HG03066 (cell line): Measurements from ENCODE around the gene EEF2KMT.
"Not testable (repeated sequence)": the region's sequence is repeated elsewhere in the genome, so short reads cannot be mapped to it uniquely, and the experiment has no call there.

Experiments
- ATAC-seq: cut with Tn5 transposase; IDR thresholded peaks from one replicate; pipeline ENCODE4 v1.9.1; 2021; ENCODE audit warnings: low read depth; ENCODE audit not compliant: unreplicated experiment

Gene EEF2KMT

GRCh38 chr16:5097470-5098220 lies at the start of gene EEF2KMT:
EEF2KMT (minus strand) TSS chr16:5097795; CDS start chr16:5097739, 56 bp downstream.
- ATAC-seq, result peak; percentile 99

GRCh38 chr16:5144621-5144956 lies 47.0 kb upstream of the EEF2KMT start:
- ATAC-seq, result not testable (repeated sequence)

- no peak for ATAC-seq
Measured at GRCh38 chr16:5143761-5144620, 46.4 kb upstream of the EEF2KMT start.

GRCh38 chr16:5140151-5140550 lies 42.6 kb upstream of the EEF2KMT start:
- ATAC-seq, result not testable (repeated sequence)

GRCh38 chr16:5134739-5135452 lies 37.3 kb upstream of the EEF2KMT start:
- ATAC-seq, result not testable (repeated sequence)

GRCh38 chr16:5132915-5133600 lies 35.5 kb upstream of the EEF2KMT start:
- not testable (repeated sequence) for ATAC-seq

GRCh38 chr16:5131467-5132004 lies 33.9 kb upstream of the EEF2KMT start:
- ATAC-seq, result not testable (repeated sequence)

- not testable (repeated sequence) for ATAC-seq
Measured at GRCh38 chr16:5117300-5118087, 19.9 kb upstream of the EEF2KMT start.

- not testable (repeated sequence) for ATAC-seq
Measured at GRCh38 chr16:5116780-5117295, 19.2 kb upstream of the EEF2KMT start.

- ATAC-seq, result not testable (repeated sequence)
Measured at GRCh38 chr16:5110933-5111332, 13.3 kb upstream of the EEF2KMT start.

- no peak for ATAC-seq
Measured at GRCh38 chr16:5108505-5109158, 11.0 kb upstream of the EEF2KMT start.

GRCh38 chr16:5105039-5105438 lies 7.4 kb upstream of the EEF2KMT start:
- ATAC-seq, result not testable (repeated sequence)

- ATAC-seq, result not testable (repeated sequence)
Measured at GRCh38 chr16:5103296-5104032, 5.9 kb upstream of the EEF2KMT start.

- not testable (repeated sequence) for ATAC-seq
Measured at GRCh38 chr16:5099174-5099573, 1.6 kb upstream of the EEF2KMT start.

- ATAC-seq, result peak; percentile 68
Measured at GRCh38 chr16:5098221-5099159, 895 bp upstream of the EEF2KMT start.

GRCh38 chr16:5097061-5097469 lies 530 bp downstream of the EEF2KMT start:
- ATAC-seq, result not testable (repeated sequence)
